HCT116 (cell line): ENCODE results near the gene RADIL. TPM values are rescaled to one million over a fixed set of nuclear protein-coding genes. Genes with fewer than 3 reads are reported as not detected.

ENCODE experiments used
- ATAC-seq: fragments of 200-7000 bp; cut with Tn5 transposase; 2 replicates; pipeline ENCODE4 v1.9.1; 2020; ENCODE audit warnings: mild to moderate bottlenecking, moderate library complexity
- BruUV-seq: library from RNA; stranded (reverse); fragments of 400-500 nt; replicated peaks from 2 replicates; lab custom pipeline; 2021; lab: Mats Ljungman, UMichigan
- CTCF ChIA-PET: fragments of 300-600 bp; sonication (Branson Sonifier 250); formaldehyde crosslinking; loops from one replicate; lab custom pipeline; 2021; ENCODE audit warnings: antibody characterized with exemption; lab: Charles Lee
- POLR2A ChIA-PET: fragments of 300-600, 350-600 bp; sonication (Branson Sonifier 250); formaldehyde crosslinking; loops from one replicate; lab custom pipeline; 2021; ENCODE audit warnings: antibody characterized with exemption; lab: Charles Lee
- RAD21 ChIA-PET, 2 experiments: fragments of 300-600 bp; sonication (Branson Sonifier 250); formaldehyde crosslinking; loops; one replicate each; lab custom pipeline; 2023; ENCODE audit warnings: low total read pairs in 2 of 2; ENCODE audit not compliant: uncharacterized antibody in 2 of 2, unreplicated experiment in 2 of 2, low non-redundant PET in 1 of 2; lab: Charles Lee
- DNase-seq: peaks from one replicate; pipeline ENCODE4 v3.0.0-alpha.2; 2010; ENCODE audit warnings: low read depth, low spot score
- H2AFZ ChIP-seq: fragments of 200-600 bp; shearing (Covaris generic), sonication (generic); 2 replicates; pipeline ENCODE4 v1.6.1; 2017; ENCODE audit warnings: low read depth, mixed run types, mixed read lengths, antibody characterized with exemption, low read length; ENCODE audit not compliant: poor library complexity, severe bottlenecking
- H3K27ac ChIP-seq: 2 replicates; pipeline ENCODE4 v1.5.1; 2012; ENCODE audit warnings: low read depth, low read length
- H3K27me3 ChIP-seq: fragments of 200-600 bp; sonication (generic); 2 replicates; pipeline ENCODE4 v1.6.1; 2016; ENCODE audit warnings: mixed run types, low read length, mixed read lengths; ENCODE audit not compliant: insufficient read depth
- H3K36me3 ChIP-seq, 2 experiments: fragments of 200-500 bp in 1 of 2; fragments of 200-600 bp in 1 of 2; sonication (Bioruptor generic) in 1 of 2; sonication (generic) in 1 of 2; 2 replicates each; pipeline versions ENCODE4 v1.5.1 to v1.6.1; 2014 to 2016; ENCODE audit warnings: low read length in 2 of 2, inconsistent platforms in 1 of 2, mixed read lengths in 1 of 2, mixed run types in 1 of 2; ENCODE audit not compliant: insufficient read depth in 2 of 2, control insufficient read depth in 1 of 2
- H3K4me1 ChIP-seq, 2 experiments: fragments of 200-600 bp in 1 of 2; sonication (generic) in 1 of 2; 2 replicates each; pipeline versions ENCODE4 v1.5.1 to v1.6.1; 2012 to 2017; ENCODE audit warnings: low read length in 2 of 2, inconsistent platforms in 1 of 2, mild to moderate bottlenecking in 1 of 2, mixed read lengths in 1 of 2, mixed run types in 1 of 2, moderate library complexity in 1 of 2; ENCODE audit not compliant: insufficient read depth in 2 of 2, control insufficient read depth in 1 of 2
- H3K4me2 ChIP-seq: fragments of 200-600 bp; sonication (generic); 2 replicates; pipeline ENCODE4 v1.6.1; 2017; ENCODE audit warnings: mixed run types, low read length, mixed read lengths
- H3K4me3 ChIP-seq, 2 experiments: fragments of 200-600 bp in 1 of 2; sonication (generic) in 1 of 2; replicated peaks in 1 of 2; 2 replicates each; pipeline ENCODE4 v1.5.1; 2011 to 2016; ENCODE audit warnings: low read length in 2 of 2, control low read depth in 1 of 2, low read depth in 1 of 2, mild to moderate bottlenecking in 1 of 2, mixed read lengths in 1 of 2, mixed run types in 1 of 2
- H3K79me2 ChIP-seq: fragments of 200-600 bp; sonication (generic); 2 replicates; pipeline ENCODE4 v1.6.1; 2017; ENCODE audit warnings: mild to moderate bottlenecking, mixed run types, low read length, moderate library complexity, mixed read lengths; ENCODE audit not compliant: insufficient read depth
- H3K9ac ChIP-seq: fragments of 200-600 bp; sonication (generic); 2 replicates; pipeline ENCODE4 v1.6.1; 2016; ENCODE audit warnings: low read length, mixed read lengths
- H3K9me2 ChIP-seq: fragments of 200-600 bp; sonication (generic), shearing (Covaris generic); 2 replicates; pipeline ENCODE4 v1.6.1; 2017; ENCODE audit warnings: mixed run types, mild to moderate bottlenecking, moderate library complexity; ENCODE audit not compliant: insufficient read depth
- H3K9me3 ChIP-seq, 2 experiments: fragments of 200-500 bp in 1 of 2; fragments of 200-600 bp in 1 of 2; sonication (Bioruptor generic) in 1 of 2; sonication (generic) in 1 of 2; 2 replicates each; pipeline ENCODE4 v1.6.1; 2014 to 2017; ENCODE audit warnings: low read length in 2 of 2, mixed read lengths in 2 of 2, inconsistent platforms in 1 of 2, low read depth in 1 of 2, mild to moderate bottlenecking in 1 of 2, mixed run types in 1 of 2, moderate library complexity in 1 of 2; ENCODE audit not compliant: control insufficient read depth in 1 of 2, insufficient read depth in 1 of 2
- H4K20me1 ChIP-seq: fragments of 200-600 bp; sonication (generic), shearing (Covaris generic); 2 replicates; pipeline ENCODE4 v1.6.1; 2017; ENCODE audit warnings: mixed run types, mild to moderate bottlenecking, moderate library complexity; ENCODE audit not compliant: insufficient read depth
- EGR1 ChIP-seq: IDR thresholded peaks from 2 replicates; pipeline ENCODE4 v1.6.1; 2012; ENCODE audit warnings: low read depth
- ELF1 ChIP-seq: IDR thresholded peaks from 2 replicates; pipeline ENCODE4 v1.6.1; 2012; ENCODE audit warnings: low read depth, borderline replicate concordance
- EZH2phosphoT487 ChIP-seq: fragments of 200-600 bp; IDR thresholded peaks from 2 replicates; pipeline ENCODE4 v1.6.1; 2018; ENCODE audit warnings: antibody characterized with exemption, borderline replicate concordance
- JUND ChIP-seq: IDR thresholded peaks from 2 replicates; pipeline ENCODE4 v1.6.1; 2012
- REST ChIP-seq: IDR thresholded peaks from 2 replicates; pipeline ENCODE4 v1.6.1; 2012; ENCODE audit warnings: low read depth
- SIN3A ChIP-seq: IDR thresholded peaks from 2 replicates; pipeline ENCODE4 v1.6.1; 2012; ENCODE audit warnings: low read depth
- TCF7L2 ChIP-seq: IDR thresholded peaks from 2 replicates; pipeline ENCODE4 v1.7.0; 2011; ENCODE audit warnings: borderline replicate concordance, inconsistent platforms; ENCODE audit not compliant: insufficient read depth, insufficient read length; ENCODE audit errors: extremely low read depth
- YY1 ChIP-seq: IDR thresholded peaks from 2 replicates; pipeline ENCODE4 v1.6.1; 2011; ENCODE audit warnings: low read length, low read depth, moderate library complexity, mild to moderate bottlenecking; ENCODE audit not compliant: insufficient replicate concordance; ENCODE audit errors: extremely low read depth
- intact Hi-C: fragments of 100-400 bp; cut with micrococcal nuclease; formaldehyde crosslinking; loops from 2 replicates; pipeline ENCODE4 v1.10.0; 2022
- total RNA-seq: library from RNA; stranded (reverse); gene quantifications from one replicate; pipeline ENCODE4 v1.2.1, GENCODE V29; 2021; ENCODE audit not compliant: unreplicated experiment

The RADIL gene
- total RNA-seq, 1 experiment from 2014 or later = 5.3 TPM

DNA sequence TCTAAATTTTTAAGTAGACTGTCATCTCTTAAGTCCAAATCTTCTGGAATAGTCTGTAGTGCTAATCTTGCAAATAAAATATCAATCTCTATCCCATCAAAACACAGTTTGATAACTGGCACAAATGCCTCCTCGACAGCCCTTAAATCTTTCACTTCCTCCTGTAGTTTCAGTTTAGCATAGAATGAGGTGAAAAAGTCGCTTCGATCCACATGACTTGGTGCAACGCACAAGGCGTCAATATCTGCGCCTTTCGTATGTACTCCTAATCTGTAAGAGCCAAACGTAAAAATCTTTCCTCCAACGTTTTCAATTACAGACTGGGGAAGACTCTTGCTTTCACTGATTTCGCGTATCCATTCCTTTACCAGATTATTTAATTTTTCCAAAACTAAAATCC, 22.3 kb downstream of the RADIL start:
- H4K20me1 ChIP-seq = no peaks in the 10 kb centered on the region
- no peak for ATAC-seq
- H3K27ac ChIP-seq = no peak overlapping the region
- no peaks in the 10 kb centered on the region for H3K9me3 ChIP-seq
- no peaks in the 10 kb centered on the region for H3K4me1 ChIP-seq
- DNase-seq = no peak
- H3K9ac ChIP-seq = no peak overlapping the region
- H3K9me2 ChIP-seq = no peaks in the 10 kb centered on the region
- CTCF ChIA-PET = no interaction called here
- H3K4me2 ChIP-seq = no peak overlapping the region
- H3K79me2 ChIP-seq = no peaks in the 10 kb centered on the region
- TF ChIP-seq ELF1 (no peak), EZH2phosphoT487 (no peak), YY1 (no peak), SIN3A (no peak), TCF7L2 (no peak), EGR1 (no peak), JUND (no peak), REST (no peak)
- intact Hi-C loops = no loop called here
- H3K4me3 ChIP-seq = no peak overlapping the region
- BruUV-seq = no TSS peak
- H2AFZ ChIP-seq = no peak overlapping the region
- POLR2A ChIA-PET = no interaction called here
- H3K27me3 ChIP-seq = no peaks in the 10 kb centered on the region
- RAD21 ChIA-PET = no interaction called here
- H3K36me3 ChIP-seq = no peaks in the 10 kb centered on the region
